Fibroblast of villous mesenchyme (primary cell): Measurements from ENCODE around the gene EIF5. TPM values are rescaled to one million over a fixed set of nuclear protein-coding genes. Genes with fewer than 3 reads are reported as not detected.

Source experiments
- DNase-seq: peaks from one replicate; pipeline ENCODE4 v3.0.0-alpha.2; 2010; ENCODE audit warnings: low read depth
- H3K4me3 ChIP-seq: 2 replicates; pipeline ENCODE4 v1.5.1; 2011; ENCODE audit warnings: low read depth, mild to moderate bottlenecking, low read length
- small RNA-seq: library from RNA; depleted of rRNA; stranded (forward); fragments of <200 nt; gene quantifications from one replicate; pipeline ENCODE3, GENCODE V24; 2012
- total RNA-seq: library from RNA; depleted of rRNA; stranded (reverse); fragments of >200 nt; gene quantifications from 2 replicates; pipeline ENCODE4 v1.2.3, GENCODE V29; 2012
- TF ChIP-seq, protein P1 (sequence below): IDR thresholded peaks from 2 replicates; pipeline ENCODE4 v1.5.1; 2012; ENCODE audit warnings: low read depth, mild to moderate bottlenecking, low read length; ENCODE audit not compliant: insufficient read depth

EIF5 gene
- total RNA-seq, 1 donor, result 122 TPM

DNA sequence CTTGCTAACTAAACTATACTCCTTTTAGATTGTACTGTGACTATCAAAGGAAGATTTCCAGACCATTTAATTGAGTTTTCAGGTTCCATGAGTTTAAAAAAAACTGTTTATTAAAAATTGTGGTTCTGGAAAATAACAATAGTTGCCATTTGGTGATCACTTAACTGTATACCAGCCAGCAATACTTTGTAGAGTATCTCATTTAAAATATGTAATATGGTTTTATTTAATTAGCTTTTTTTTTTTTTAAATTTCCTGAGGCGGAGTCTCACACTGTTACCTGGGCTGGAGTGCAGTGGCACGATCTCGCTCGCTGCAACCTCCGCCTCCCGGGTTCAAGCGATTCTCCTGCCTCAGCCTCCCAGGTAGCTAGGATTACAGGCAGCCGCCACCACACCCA lies 58.5 kb downstream of the EIF5 start:
- TF ChIP-seq, protein P1, sequence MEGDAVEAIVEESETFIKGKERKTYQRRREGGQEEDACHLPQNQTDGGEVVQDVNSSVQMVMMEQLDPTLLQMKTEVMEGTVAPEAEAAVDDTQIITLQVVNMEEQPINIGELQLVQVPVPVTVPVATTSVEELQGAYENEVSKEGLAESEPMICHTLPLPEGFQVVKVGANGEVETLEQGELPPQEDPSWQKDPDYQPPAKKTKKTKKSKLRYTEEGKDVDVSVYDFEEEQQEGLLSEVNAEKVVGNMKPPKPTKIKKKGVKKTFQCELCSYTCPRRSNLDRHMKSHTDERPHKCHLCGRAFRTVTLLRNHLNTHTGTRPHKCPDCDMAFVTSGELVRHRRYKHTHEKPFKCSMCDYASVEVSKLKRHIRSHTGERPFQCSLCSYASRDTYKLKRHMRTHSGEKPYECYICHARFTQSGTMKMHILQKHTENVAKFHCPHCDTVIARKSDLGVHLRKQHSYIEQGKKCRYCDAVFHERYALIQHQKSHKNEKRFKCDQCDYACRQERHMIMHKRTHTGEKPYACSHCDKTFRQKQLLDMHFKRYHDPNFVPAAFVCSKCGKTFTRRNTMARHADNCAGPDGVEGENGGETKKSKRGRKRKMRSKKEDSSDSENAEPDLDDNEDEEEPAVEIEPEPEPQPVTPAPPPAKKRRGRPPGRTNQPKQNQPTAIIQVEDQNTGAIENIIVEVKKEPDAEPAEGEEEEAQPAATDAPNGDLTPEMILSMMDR, result no peak
- no peak overlapping the region for H3K4me3 ChIP-seq
- no peak for DNase-seq

DNA sequence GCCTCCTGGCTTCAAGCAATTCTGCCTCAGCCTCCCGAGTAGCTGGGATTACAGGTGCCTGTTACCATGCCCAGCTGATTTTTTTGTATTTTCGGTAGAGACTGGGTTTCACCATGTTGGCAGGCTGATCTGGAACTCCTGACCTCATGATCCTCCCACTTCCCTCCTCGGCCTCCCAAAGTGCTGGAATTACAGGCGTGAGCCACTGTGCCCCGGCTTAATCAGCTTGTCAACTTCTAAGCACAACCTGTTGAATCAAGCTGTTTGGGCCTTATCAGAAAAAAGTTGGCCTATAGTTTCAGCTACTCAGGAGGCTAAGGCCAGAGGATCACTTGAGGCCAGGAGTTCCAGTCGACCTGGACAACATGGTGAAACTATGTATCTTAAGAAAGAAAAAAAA lies 59.0 kb downstream of the EIF5 start:
- no peak for DNase-seq
- TF ChIP-seq, protein P1, result no peak
- H3K4me3 ChIP-seq, result no peak overlapping the region

- no peak overlapping the region for H3K4me3 ChIP-seq
- DNase-seq, result peak; percentile 74
- TF ChIP-seq, protein P1, result peak; percentile 83
Observed at GRCh38 chr14:103393676-103394626, 59.9 kb downstream of the EIF5 start.

Small RNA genes within 50 kb of the gene (small RNA-seq; reads per million reads assigned to genes)
- gene SNORA28, result 1,548 reads per million, percentile 99 among the genes with 10 or more reads in this experiment

Other genes with a start within 250 kb of the EIF5 start
- gene EXOC3L4, start 239.5 kb upstream of the EIF5 start, total RNA-seq, result under 0.01 TPM in 1 of 2 replicates, not detected in the other
- gene TNFAIP2, start 210.8 kb upstream of the EIF5 start, total RNA-seq, result 122 and 240 TPM in 2 replicates
- gene MARK3, start 51.2 kb downstream of the EIF5 start, total RNA-seq, result 79.2 and 108 TPM in 2 replicates
- gene CKB, start 188.6 kb downstream of the EIF5 start, total RNA-seq, result 9.0 and 17.7 TPM in 2 replicates
- gene TRMT61A, start 195.0 kb downstream of the EIF5 start, total RNA-seq, result 8.2 and 9.7 TPM in 2 replicates
- gene BAG5, start 228.4 kb downstream of the EIF5 start, total RNA-seq, result 28.3 and 42.7 TPM in 2 replicates
- 22.9 and 32.0 TPM in 2 replicates for gene COA8, start 228.7 kb downstream of the EIF5 start, total RNA-seq